Ishikawa (cell line): ENCODE data around the gene EFHD1.

Experiments used
- CEBPB ChIP-seq: IDR thresholded peaks from 2 replicates; pipeline ENCODE4 v1.6.1; 2012
- CREB1 ChIP-seq: IDR thresholded peaks from 2 replicates; pipeline ENCODE4 v1.6.1; 2012; ENCODE audit warnings: low read depth
- EP300 ChIP-seq: IDR thresholded peaks from 2 replicates; pipeline ENCODE4 v1.6.1; 2012; ENCODE audit warnings: borderline replicate concordance
- FOXM1 ChIP-seq: IDR thresholded peaks from 2 replicates; pipeline ENCODE4 v1.6.1; 2012; ENCODE audit warnings: low read depth, borderline replicate concordance
- NFIC ChIP-seq: IDR thresholded peaks from 2 replicates; pipeline ENCODE4 v1.6.1; 2012
- RAD21 ChIP-seq: IDR thresholded peaks from 2 replicates; pipeline ENCODE4 v1.6.1; 2012; ENCODE audit warnings: low read depth
- TAF1 ChIP-seq: IDR thresholded peaks from 2 replicates; pipeline ENCODE4 v1.6.1; 2012; ENCODE audit warnings: low read depth, mild to moderate bottlenecking
- TCF12 ChIP-seq: IDR thresholded peaks from 2 replicates; pipeline ENCODE4 v1.6.1; 2012; ENCODE audit warnings: low read depth
- TEAD4 ChIP-seq: IDR thresholded peaks from 2 replicates; pipeline ENCODE4 v1.6.1; 2012
- YY1 ChIP-seq: IDR thresholded peaks from 2 replicates; pipeline ENCODE4 v1.6.1; 2012; ENCODE audit warnings: low read depth
- ZBTB7A ChIP-seq: IDR thresholded peaks from 2 replicates; pipeline ENCODE4 v1.6.1; 2012; ENCODE audit warnings: low read depth
- TF ChIP-seq, protein P1 (sequence below): IDR thresholded peaks from 2 replicates; pipeline ENCODE4 v1.6.1; 2012; ENCODE audit warnings: low read depth, mild to moderate bottlenecking
- TF ChIP-seq, protein P2 (sequence below): IDR thresholded peaks from 2 replicates; pipeline ENCODE4 v1.6.1; 2012
- TF ChIP-seq, protein P3 (sequence below): IDR thresholded peaks from 2 replicates; pipeline ENCODE4 v1.6.1; 2012

The EFHD1 gene

DNA sequence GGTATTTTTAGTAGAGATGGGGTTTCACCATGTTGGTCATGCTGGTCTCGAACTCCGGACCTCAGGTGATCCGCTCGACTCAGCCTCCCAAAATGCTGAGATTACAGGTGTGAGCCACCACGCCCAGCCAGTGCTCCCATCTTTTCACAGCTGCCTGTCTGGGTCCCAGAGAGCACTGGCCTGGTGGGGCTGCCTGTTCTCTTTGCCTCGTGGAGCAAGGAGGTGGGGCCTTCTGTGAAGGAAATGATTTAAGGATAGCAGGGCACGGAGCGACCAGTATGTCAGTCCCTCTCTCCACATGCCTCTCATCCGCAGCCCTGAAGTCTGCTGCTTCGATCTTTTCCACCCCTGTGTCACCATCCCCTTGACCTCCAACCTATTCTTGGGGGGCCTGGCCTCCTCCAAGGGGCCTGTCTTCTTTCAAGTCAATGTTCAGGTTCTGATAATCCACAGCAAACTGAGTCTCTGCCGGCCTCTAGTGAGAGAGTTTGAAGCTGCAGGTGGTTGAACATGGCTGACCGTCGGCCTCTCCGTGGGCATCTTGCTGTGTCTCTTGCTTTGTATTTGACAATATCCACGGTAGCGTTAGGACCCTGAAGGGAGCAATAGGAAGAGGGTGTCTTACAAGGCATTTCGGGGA is 35.5 kb downstream of the EFHD1 start:
- peak; percentile 53 for TF ChIP-seq RAD21
- no peak for TF ChIP-seq CEBPB
- no peak for TF ChIP-seq FOXM1
- TF ChIP-seq, protein P1, sequence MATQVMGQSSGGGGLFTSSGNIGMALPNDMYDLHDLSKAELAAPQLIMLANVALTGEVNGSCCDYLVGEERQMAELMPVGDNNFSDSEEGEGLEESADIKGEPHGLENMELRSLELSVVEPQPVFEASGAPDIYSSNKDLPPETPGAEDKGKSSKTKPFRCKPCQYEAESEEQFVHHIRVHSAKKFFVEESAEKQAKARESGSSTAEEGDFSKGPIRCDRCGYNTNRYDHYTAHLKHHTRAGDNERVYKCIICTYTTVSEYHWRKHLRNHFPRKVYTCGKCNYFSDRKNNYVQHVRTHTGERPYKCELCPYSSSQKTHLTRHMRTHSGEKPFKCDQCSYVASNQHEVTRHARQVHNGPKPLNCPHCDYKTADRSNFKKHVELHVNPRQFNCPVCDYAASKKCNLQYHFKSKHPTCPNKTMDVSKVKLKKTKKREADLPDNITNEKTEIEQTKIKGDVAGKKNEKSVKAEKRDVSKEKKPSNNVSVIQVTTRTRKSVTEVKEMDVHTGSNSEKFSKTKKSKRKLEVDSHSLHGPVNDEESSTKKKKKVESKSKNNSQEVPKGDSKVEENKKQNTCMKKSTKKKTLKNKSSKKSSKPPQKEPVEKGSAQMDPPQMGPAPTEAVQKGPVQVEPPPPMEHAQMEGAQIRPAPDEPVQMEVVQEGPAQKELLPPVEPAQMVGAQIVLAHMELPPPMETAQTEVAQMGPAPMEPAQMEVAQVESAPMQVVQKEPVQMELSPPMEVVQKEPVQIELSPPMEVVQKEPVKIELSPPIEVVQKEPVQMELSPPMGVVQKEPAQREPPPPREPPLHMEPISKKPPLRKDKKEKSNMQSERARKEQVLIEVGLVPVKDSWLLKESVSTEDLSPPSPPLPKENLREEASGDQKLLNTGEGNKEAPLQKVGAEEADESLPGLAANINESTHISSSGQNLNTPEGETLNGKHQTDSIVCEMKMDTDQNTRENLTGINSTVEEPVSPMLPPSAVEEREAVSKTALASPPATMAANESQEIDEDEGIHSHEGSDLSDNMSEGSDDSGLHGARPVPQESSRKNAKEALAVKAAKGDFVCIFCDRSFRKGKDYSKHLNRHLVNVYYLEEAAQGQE: no peak

DNA sequence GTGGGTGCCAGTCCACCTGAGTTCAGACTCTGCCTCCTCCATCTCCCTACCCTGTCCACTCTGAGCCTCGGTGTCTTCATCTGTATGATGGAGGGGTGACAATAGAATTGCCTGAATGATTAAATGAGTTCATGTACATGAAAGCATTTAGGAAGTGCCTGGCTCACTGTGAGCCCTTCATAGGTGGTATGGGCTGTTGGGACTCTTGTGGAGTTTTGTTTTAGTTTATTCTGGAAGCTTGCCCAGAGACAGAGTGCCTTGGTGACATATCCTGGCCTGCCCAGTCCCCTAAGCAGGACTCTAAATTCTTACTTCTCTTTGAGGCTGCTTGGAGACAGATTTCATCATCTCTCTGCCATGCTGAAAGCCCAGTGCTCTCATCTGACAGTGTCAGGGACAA is 39.2 kb downstream of the EFHD1 start:
- TF ChIP-seq, protein P1: no peak
- TF ChIP-seq, protein P2, sequence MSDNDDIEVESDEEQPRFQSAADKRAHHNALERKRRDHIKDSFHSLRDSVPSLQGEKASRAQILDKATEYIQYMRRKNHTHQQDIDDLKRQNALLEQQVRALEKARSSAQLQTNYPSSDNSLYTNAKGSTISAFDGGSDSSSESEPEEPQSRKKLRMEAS: no peak
- TF ChIP-seq TEAD4 (no peak), EP300 (no peak), TAF1 (no peak), TCF12 (no peak), FOXM1 (no peak), NFIC (no peak), YY1 (no peak)

DNA sequence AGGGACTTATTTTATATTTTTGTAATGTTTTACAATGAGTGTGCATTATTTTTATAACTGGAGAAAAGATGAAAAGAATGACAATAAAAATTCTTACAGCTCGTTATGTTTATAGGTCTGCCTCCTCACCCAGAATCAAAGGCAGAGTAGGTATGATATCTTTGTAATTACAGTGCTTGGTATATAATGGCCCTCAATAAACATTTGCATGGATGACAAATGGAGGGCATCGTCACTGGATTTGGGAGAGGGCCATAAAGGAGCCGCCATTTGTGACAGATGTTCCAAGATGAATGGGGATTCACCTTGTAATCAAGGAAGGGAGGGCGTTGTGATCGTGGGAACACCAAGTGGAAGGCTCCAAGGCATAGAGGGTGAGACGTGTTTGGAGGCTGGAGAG is 41.1 kb downstream of the EFHD1 start:
- TF ChIP-seq CEBPB (no peak), TCF12 (no peak), NFIC (no peak), TAF1 (no peak), RAD21 (no peak)
- TF ChIP-seq, protein P3, sequence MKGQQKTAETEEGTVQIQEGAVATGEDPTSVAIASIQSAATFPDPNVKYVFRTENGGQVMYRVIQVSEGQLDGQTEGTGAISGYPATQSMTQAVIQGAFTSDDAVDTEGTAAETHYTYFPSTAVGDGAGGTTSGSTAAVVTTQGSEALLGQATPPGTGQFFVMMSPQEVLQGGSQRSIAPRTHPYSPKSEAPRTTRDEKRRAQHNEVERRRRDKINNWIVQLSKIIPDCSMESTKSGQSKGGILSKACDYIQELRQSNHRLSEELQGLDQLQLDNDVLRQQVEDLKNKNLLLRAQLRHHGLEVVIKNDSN: no peak
- TF ChIP-seq, protein P1: no peak

DNA sequence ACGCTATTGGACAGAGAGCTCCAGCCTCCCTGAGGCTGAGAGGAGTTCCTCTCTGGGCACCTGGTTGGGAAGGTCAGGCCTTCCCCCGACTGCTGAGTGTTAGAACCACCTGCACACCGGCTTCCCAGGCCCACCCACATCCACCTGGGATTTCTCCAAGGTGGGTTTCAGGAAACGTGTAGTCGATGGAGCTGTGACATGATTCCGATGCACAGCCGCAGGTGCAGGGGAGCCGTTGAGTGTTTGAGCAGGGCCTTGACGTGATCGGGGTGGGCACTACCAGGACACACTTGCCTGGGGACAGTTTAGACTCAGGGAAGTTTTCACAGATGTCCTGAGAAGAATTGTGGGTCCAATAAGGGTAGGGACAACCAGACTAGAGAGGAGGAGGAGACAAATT is 42.0 kb downstream of the EFHD1 start:
- no peak for TF ChIP-seq ZBTB7A
- no peak for TF ChIP-seq CREB1
- TF ChIP-seq RAD21: no peak
- TF ChIP-seq, protein P1: no peak
- TF ChIP-seq, protein P3: no peak
